ENCODE data around the gene HIBCH.
"Not testable (repeated sequence)": the region's sequence is repeated elsewhere in the genome, so short reads cannot be mapped to it uniquely, and the experiment has no call there.

HIBCH gene

GRCh38 chr2:190312635-190313025 lies 7.0 kb downstream of the HIBCH start:
- not testable (repeated sequence) for H3K9ac ChIP-seq (ENCODE audit: low read depth in 1 of 2, low read length in 2 of 2); H3K27ac ChIP-seq (ENCODE audit: low read depth in 2 of 2, low read length in 2 of 2); H3K4me3 ChIP-seq (ENCODE audit: low read length in 2 of 2); H3K9me3 ChIP-seq (ENCODE audit: control insufficient read depth in 2 of 2, low read length in 2 of 2); H3K27me3 ChIP-seq (ENCODE audit: control insufficient read depth in 2 of 2, insufficient read depth in 2 of 2, low read length in 2 of 2); H3K36me3 ChIP-seq (ENCODE audit: control insufficient read depth in 2 of 2, insufficient read depth in 2 of 2, low read length in 2 of 2)
- peaks cover 2 to 25% of the 10 kb centered on the region in 2 donors for H3K4me1 ChIP-seq (ENCODE audit: control insufficient read depth in 2 of 2, insufficient read depth in 2 of 2, low read length in 2 of 2)

DNA sequence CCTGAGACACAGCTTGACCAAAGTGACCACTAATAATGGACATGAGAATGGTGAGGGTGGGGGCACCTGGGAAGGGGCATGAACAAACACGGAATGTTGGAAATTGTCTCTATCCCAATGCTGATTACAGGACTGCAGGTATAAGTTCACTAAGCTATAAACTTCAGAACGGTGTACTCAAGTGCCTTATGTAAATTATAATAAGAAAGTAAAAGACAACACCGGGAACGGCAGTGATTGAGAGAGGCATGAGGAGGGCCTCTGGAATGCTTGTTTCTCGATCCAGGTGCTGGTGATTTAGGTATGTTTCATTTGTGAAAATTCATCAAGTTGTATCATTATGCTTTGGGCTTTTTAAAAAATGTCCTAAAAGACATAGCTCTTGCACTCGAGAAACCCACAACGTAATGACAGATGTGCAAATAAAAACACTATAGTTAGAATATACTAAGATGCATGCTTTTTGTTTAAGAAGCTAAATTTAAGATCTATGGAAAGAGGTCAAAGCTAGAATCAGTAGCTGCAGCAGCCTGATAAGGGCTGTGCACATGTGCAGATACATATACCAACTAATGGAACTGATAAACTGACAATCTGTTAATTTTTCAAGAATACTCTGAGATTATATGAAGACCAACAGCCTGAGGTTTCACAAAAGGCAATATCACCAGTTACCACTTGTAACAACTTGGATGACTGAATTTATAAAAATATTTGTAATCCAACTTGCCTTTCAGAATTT lies 7.6 kb downstream of the HIBCH start:
- Histone ChIP-seq H3K9me3 (ENCODE audit: control insufficient read depth in 2 of 2, low read length in 2 of 2) (no peaks in the 10 kb centered on the region), H3K27ac (ENCODE audit: low read depth in 2 of 2, low read length in 2 of 2) (no peak overlapping the region), H3K4me1 (ENCODE audit: control insufficient read depth in 2 of 2, insufficient read depth in 2 of 2, low read length in 2 of 2) (peaks cover 2 to 25% of the 10 kb centered on the region in 2 donors), H3K36me3 (ENCODE audit: control insufficient read depth in 2 of 2, insufficient read depth in 2 of 2, low read length in 2 of 2) (peaks cover 0 to 8% of the 10 kb centered on the region in 2 donors), H3K27me3 (ENCODE audit: control insufficient read depth in 2 of 2, insufficient read depth in 2 of 2, low read length in 2 of 2) (no peaks in the 10 kb centered on the region), H3K9ac (ENCODE audit: low read depth in 1 of 2, low read length in 2 of 2) (no peak overlapping the region), H3K4me3 (ENCODE audit: low read length in 2 of 2) (no peak overlapping the region)

- Histone ChIP-seq H3K9me3 (ENCODE audit: control insufficient read depth in 2 of 2, low read length in 2 of 2) (no peaks in the 10 kb centered on the region), H3K4me3 (ENCODE audit: low read length in 2 of 2) (no peak overlapping the region), H3K4me1 (ENCODE audit: control insufficient read depth in 2 of 2, insufficient read depth in 2 of 2, low read length in 2 of 2) (peaks cover 0 to 10% of the 10 kb centered on the region in 2 donors), H3K9ac (ENCODE audit: low read depth in 1 of 2, low read length in 2 of 2) (no peak overlapping the region), H3K27ac (ENCODE audit: low read depth in 2 of 2, low read length in 2 of 2) (no peak overlapping the region), H3K27me3 (ENCODE audit: control insufficient read depth in 2 of 2, insufficient read depth in 2 of 2, low read length in 2 of 2) (no peaks in the 10 kb centered on the region), H3K36me3 (ENCODE audit: control insufficient read depth in 2 of 2, insufficient read depth in 2 of 2, low read length in 2 of 2) (peaks cover 0 to 12% of the 10 kb centered on the region in 2 donors)
Observed at GRCh38 chr2:190308031-190308430, 11.6 kb downstream of the HIBCH start.

DNA sequence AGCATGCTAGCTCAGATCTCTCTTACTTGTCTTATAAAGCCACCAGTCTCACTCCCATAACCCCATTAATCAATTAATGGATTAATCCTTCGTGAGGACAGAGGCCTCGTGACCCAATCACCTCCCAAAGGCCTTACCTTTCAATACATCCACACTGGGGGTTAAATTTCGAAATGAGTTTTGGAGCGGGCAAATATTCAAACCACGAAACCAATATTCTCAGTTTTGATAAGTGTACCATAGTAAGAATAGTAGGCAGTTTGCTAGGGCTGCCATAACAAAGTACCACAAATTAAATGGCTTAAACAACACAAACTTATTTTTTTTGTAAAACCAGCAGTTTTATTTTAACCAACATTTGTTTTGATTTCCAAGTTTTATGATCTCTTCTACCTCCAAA lies 15.2 kb downstream of the HIBCH start:
- Histone ChIP-seq H3K9ac (ENCODE audit: low read depth in 1 of 2, low read length in 2 of 2) (no peak overlapping the region), H3K4me3 (ENCODE audit: low read length in 2 of 2) (no peak overlapping the region), H3K27me3 (ENCODE audit: control insufficient read depth in 2 of 2, insufficient read depth in 2 of 2, low read length in 2 of 2) (no peaks in the 10 kb centered on the region), H3K9me3 (ENCODE audit: control insufficient read depth in 2 of 2, low read length in 2 of 2) (no peaks in the 10 kb centered on the region), H3K27ac (ENCODE audit: low read depth in 2 of 2, low read length in 2 of 2) (no peak overlapping the region), H3K4me1 (ENCODE audit: control insufficient read depth in 2 of 2, insufficient read depth in 2 of 2, low read length in 2 of 2) (no peaks in the 10 kb centered on the region), H3K36me3 (ENCODE audit: control insufficient read depth in 2 of 2, insufficient read depth in 2 of 2, low read length in 2 of 2) (peaks cover 0 to 12% of the 10 kb centered on the region in 2 donors)

DNA sequence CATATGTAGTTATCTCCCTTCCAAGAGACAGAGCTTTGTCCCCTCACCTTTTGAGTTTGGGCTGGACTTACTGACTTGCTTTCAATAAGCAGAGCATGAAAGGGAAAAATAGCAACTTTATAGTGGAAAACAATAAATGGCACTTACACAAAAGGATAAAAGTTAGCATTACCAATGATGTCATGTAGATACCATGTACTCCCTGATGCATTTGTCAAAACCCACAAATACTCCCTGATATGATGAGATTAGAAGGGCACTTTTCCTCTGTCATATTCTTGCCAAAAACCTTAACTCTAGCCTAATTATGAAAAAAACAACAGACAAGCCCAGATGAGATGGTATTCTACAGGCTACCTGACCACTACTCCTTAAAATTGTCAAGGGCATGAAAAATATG lies 16.0 kb downstream of the HIBCH start:
- Histone ChIP-seq H3K4me1 (ENCODE audit: control insufficient read depth in 2 of 2, insufficient read depth in 2 of 2, low read length in 2 of 2) (no peaks in the 10 kb centered on the region), H3K27me3 (ENCODE audit: control insufficient read depth in 2 of 2, insufficient read depth in 2 of 2, low read length in 2 of 2) (no peaks in the 10 kb centered on the region), H3K9ac (ENCODE audit: low read depth in 1 of 2, low read length in 2 of 2) (no peak overlapping the region), H3K36me3 (ENCODE audit: control insufficient read depth in 2 of 2, insufficient read depth in 2 of 2, low read length in 2 of 2) (peaks cover 0 to 11% of the 10 kb centered on the region in 2 donors), H3K27ac (ENCODE audit: low read depth in 2 of 2, low read length in 2 of 2) (no peak overlapping the region), H3K4me3 (ENCODE audit: low read length in 2 of 2) (no peak overlapping the region), H3K9me3 (ENCODE audit: control insufficient read depth in 2 of 2, low read length in 2 of 2) (no peaks in the 10 kb centered on the region)

DNA sequence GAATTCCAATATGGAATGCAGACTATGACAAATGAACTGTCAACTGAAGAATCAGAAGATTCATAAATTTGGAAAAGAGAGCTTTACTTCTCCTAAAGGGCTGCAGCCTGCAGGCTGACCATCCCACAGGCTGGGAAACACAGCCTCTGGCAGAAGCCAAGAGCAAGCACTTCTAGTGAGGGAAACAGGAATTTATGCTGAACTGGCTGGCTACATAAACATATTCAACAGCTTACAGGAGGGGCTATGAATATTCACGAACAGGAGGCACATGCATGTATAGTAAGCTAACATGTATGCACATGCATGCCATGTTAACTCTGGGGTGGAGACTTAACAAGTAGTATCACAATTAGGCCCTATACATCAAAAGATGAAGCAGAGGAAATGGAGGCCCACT lies 17.6 kb downstream of the HIBCH start:
- no peak overlapping the region for H3K9ac ChIP-seq (ENCODE audit: low read depth in 1 of 2, low read length in 2 of 2)
- H3K9me3 ChIP-seq (ENCODE audit: control insufficient read depth in 2 of 2, low read length in 2 of 2): no peaks in the 10 kb centered on the region
- H3K27me3 ChIP-seq (ENCODE audit: control insufficient read depth in 2 of 2, insufficient read depth in 2 of 2, low read length in 2 of 2): no peaks in the 10 kb centered on the region
- H3K4me3 ChIP-seq (ENCODE audit: low read length in 2 of 2): no peak overlapping the region
- no peak overlapping the region for H3K27ac ChIP-seq (ENCODE audit: low read depth in 2 of 2, low read length in 2 of 2)
- peaks cover 0 to 8% of the 10 kb centered on the region in 2 donors for H3K36me3 ChIP-seq (ENCODE audit: control insufficient read depth in 2 of 2, insufficient read depth in 2 of 2, low read length in 2 of 2)
- H3K4me1 ChIP-seq (ENCODE audit: control insufficient read depth in 2 of 2, insufficient read depth in 2 of 2, low read length in 2 of 2): no peaks in the 10 kb centered on the region

GRCh38 chr2:190301032-190301431 lies 18.6 kb downstream of the HIBCH start:
- no peaks in the 10 kb centered on the region for H3K4me1 ChIP-seq (ENCODE audit: control insufficient read depth in 2 of 2, insufficient read depth in 2 of 2, low read length in 2 of 2)
- H3K27ac ChIP-seq (ENCODE audit: low read depth in 2 of 2, low read length in 2 of 2): no peak overlapping the region
- no peak overlapping the region for H3K9ac ChIP-seq (ENCODE audit: low read depth in 1 of 2, low read length in 2 of 2)
- H3K9me3 ChIP-seq (ENCODE audit: control insufficient read depth in 2 of 2, low read length in 2 of 2): no peaks in the 10 kb centered on the region
- no peak overlapping the region for H3K4me3 ChIP-seq (ENCODE audit: low read length in 2 of 2)
- H3K36me3 ChIP-seq (ENCODE audit: control insufficient read depth in 2 of 2, insufficient read depth in 2 of 2, low read length in 2 of 2): peaks cover 4% of the 10 kb centered on the region in 2 donors
- no peaks in the 10 kb centered on the region for H3K27me3 ChIP-seq (ENCODE audit: control insufficient read depth in 2 of 2, insufficient read depth in 2 of 2, low read length in 2 of 2)

DNA sequence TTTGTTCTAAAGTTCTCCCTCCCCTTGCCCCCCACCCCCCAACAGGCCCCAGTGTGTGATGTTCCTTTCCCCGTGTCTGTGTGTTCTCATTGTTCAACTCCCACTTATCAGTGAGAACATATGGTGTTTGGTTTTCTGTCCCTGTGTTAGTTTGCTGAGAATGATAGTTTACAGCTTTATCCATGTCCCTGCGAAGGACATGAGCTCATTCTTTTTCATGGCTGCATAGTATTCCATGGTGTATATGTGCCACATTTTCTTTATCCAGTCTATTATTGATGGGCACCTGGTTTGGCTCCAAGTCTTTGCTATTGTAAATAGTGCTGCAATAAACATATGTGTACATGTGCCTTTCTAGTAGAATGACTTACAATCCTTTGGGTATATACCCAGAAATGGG lies 21.7 kb downstream of the HIBCH start:
- H3K4me3 ChIP-seq (ENCODE audit: low read length in 2 of 2); H3K9ac ChIP-seq (ENCODE audit: low read depth in 1 of 2, low read length in 2 of 2); H3K27ac ChIP-seq (ENCODE audit: low read depth in 2 of 2, low read length in 2 of 2); H3K9me3 ChIP-seq (ENCODE audit: control insufficient read depth in 2 of 2, low read length in 2 of 2); H3K4me1 ChIP-seq (ENCODE audit: control insufficient read depth in 2 of 2, insufficient read depth in 2 of 2, low read length in 2 of 2); H3K36me3 ChIP-seq (ENCODE audit: control insufficient read depth in 2 of 2, insufficient read depth in 2 of 2, low read length in 2 of 2); H3K27me3 ChIP-seq (ENCODE audit: control insufficient read depth in 2 of 2, insufficient read depth in 2 of 2, low read length in 2 of 2): not testable (repeated sequence)

DNA sequence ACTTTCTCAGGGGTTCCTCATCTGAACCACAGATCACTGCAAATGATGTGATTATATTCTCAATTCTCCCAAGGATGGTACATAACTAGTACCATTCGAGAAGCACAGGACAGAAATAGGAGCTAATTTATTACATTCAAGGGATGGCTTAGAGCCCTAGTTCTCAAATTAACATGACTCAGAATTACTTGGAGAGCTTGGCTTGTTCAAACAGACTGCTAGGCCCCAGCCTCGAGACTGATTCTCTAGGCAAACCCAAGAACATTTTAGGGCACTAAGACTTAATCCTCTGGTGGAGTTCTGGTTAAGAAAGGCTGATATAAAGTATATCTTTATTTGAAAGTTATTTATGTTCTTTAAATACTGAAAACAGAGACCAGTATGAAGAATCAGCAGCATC lies 35.8 kb downstream of the HIBCH start:
- Histone ChIP-seq H3K9ac (ENCODE audit: low read depth in 1 of 2, low read length in 2 of 2) (no peak overlapping the region), H3K4me3 (ENCODE audit: low read length in 2 of 2) (no peak overlapping the region), H3K27ac (ENCODE audit: low read depth in 2 of 2, low read length in 2 of 2) (no peak overlapping the region), H3K9me3 (ENCODE audit: control insufficient read depth in 2 of 2, low read length in 2 of 2) (no peaks in the 10 kb centered on the region), H3K4me1 (ENCODE audit: control insufficient read depth in 2 of 2, insufficient read depth in 2 of 2, low read length in 2 of 2) (no peaks in the 10 kb centered on the region), H3K27me3 (ENCODE audit: control insufficient read depth in 2 of 2, insufficient read depth in 2 of 2, low read length in 2 of 2) (no peaks in the 10 kb centered on the region), H3K36me3 (ENCODE audit: control insufficient read depth in 2 of 2, insufficient read depth in 2 of 2, low read length in 2 of 2) (peaks cover 18 to 20% of the 10 kb centered on the region in 2 donors)

DNA sequence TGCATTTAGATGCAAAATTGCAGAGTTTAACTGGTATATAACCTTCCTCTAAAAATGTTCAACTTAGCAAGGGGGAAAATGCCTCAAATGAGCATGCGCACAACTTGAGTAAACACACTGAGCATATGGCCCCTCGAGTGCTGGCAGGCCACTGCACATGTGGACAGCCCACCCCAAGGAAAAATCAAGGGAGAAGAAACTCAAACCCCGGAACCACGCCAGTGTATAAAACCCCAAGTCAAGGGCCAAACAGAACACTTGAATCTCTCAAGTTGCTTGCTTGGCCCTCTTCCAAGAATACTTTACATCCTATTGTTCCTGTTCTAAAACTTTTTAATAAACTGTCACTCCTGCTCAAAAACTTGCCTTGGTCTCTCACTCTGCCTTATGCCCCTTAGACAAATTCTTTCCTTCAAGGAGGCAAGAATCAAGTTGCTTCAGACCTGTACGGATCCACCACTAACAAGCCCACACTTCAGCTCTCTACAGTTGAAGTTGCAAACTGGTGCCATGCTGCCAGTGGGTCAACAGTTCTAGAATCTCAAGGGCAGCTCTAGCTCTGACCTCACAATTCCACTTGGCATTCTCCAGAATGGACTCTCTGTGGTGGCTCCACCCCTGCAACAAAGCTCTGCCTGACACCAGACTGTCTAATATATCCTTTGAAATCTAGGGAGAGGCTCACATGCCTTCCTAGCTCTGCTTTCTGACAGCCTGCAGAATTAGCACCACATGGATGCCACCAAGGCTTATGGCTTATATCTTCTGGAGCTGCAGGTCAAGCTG lies 38.9 kb downstream of the HIBCH start:
- Histone ChIP-seq H3K9me3 (ENCODE audit: control insufficient read depth in 2 of 2, low read length in 2 of 2) (no peaks in the 10 kb centered on the region), H3K4me1 (ENCODE audit: control insufficient read depth in 2 of 2, insufficient read depth in 2 of 2, low read length in 2 of 2) (no peaks in the 10 kb centered on the region), H3K27me3 (ENCODE audit: control insufficient read depth in 2 of 2, insufficient read depth in 2 of 2, low read length in 2 of 2) (no peaks in the 10 kb centered on the region), H3K4me3 (ENCODE audit: low read length in 2 of 2) (no peak overlapping the region), H3K27ac (ENCODE audit: low read depth in 2 of 2, low read length in 2 of 2) (no peak overlapping the region), H3K36me3 (ENCODE audit: control insufficient read depth in 2 of 2, insufficient read depth in 2 of 2, low read length in 2 of 2) (peaks cover 3% of the 10 kb centered on the region in 2 donors), H3K9ac (ENCODE audit: low read depth in 1 of 2, low read length in 2 of 2) (no peak overlapping the region)
